ENCODE measurements around the gene ASS1. TPM values are rescaled to one million over a fixed set of nuclear protein-coding genes. Genes with fewer than 3 reads are reported as not detected.

The ASS1 gene
- total RNA-seq, 1 donor from 2014 or later: 1.6 TPM

DNA sequence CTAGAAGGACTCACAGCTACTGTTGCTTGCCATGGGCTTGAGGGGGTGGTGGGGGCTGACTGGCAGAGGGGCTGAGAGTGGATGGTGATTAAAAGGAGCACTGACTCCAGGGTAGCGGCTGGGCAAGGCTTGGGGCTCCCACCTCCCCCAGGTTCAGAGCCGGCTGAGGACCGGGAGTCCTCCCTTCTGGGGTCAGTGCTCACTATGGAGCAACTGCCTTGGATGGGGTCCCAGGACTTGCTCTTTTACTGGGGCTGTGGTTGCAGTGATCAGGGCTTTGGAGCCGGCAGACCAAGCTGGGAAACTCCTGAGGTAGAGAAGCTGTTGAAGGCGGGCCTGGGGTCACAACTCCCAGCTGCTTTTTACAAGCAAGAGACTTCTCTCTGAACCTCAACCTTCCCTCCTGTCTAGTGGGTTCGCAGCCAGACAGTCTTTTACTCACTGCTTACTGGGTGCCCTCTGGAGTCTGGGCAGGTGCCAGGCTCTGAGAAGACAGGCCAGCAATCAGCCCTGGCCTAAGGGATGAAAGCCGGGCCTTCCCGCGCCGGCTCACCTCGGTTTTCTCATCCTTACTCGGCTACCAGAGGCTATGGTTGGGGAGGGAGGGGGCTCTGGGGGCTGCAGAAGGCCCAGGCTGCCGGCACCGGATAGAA lies 795 bp upstream of the ASS1 start:
- peaks cover 1% of the 10 kb centered on the region for H3K36me3 Mint-ChIP-seq (ENCODE audit: low read depth)
- H3K27ac Mint-ChIP-seq: no peak overlapping the region
- H3K9me3 Mint-ChIP-seq: peaks cover 3% of the 10 kb centered on the region
- DNase-seq: no peak
- TF ChIP-seq CTCF (IDR thresholded peaks at IDR 0.05): no peak
- CTCF ChIA-PET: no interaction called here
- intact Hi-C loops (cut with micrococcal nuclease): no loop called here
- H3K4me3 Mint-ChIP-seq: peak overlapping the region; percentile 24
- peaks cover 27% of the 10 kb centered on the region for H3K27me3 Mint-ChIP-seq
- no peak for ATAC-seq (ENCODE audit: low read depth)
- POLR2A ChIA-PET: interaction anchor here (0.5 to 0.6 kb wide), 2 partner anchors 163 to 1658 kb away, joined by 3 to 9 read pairs; no protein-coding TSS in a partner anchor
- no peaks in the 10 kb centered on the region for H3K4me1 Mint-ChIP-seq

DNA sequence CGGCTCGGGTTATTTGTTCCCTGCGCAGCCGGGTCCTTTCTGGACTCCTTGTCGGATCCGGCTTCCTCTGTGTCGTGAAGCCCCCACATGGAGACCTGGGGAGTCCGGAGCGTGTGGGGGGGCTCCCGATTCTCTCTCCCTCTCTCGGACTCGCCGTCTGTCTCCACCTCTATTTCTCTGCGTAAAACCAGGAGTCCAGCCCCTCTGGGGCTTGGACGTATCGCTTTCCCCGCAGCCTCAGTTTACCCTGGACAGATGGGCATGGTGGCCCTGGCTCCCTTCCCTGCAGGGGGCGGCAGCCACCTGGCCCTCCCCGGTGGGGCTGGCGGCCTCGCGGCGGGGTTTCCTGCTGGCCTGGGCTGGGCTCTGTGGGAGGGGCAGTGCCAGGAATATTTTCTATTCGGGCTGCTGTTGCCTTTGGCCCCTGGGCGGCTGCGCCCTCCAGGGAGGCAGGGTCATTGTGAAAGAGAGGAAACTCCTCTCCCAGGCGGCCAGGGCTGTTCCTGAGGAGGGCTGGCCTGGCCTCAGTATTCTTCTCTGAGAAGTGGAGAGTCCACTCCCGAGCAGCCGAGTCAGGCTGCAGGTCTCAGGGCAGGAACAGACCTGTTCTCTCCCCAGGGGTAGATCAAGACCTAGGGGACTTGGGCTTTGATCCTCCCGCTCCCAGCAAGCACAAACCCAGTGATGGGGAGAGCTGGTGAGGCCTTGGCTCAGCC lies 665 bp downstream of the ASS1 start:
- POLR2A ChIA-PET: no interaction called here

GRCh38 chr9:130446101-130446861 lies 1.5 kb downstream of the ASS1 start:
- no peak overlapping the region for H3K27ac Mint-ChIP-seq
- ATAC-seq (ENCODE audit: low read depth) (no peak), DNase-seq (no peak)
- no peak for TF ChIP-seq CTCF (IDR thresholded peaks at IDR 0.05)
- intact Hi-C loops (cut with micrococcal nuclease): no loop called here
- peaks cover 2% of the 10 kb centered on the region for H3K9me3 Mint-ChIP-seq
- no peaks in the 10 kb centered on the region for H3K36me3 Mint-ChIP-seq (ENCODE audit: low read depth)
- ChIA-PET POLR2A (no interaction called here), CTCF (no interaction called here)
- peak overlapping the region; percentile 62 for H3K4me3 Mint-ChIP-seq
- no peaks in the 10 kb centered on the region for H3K4me1 Mint-ChIP-seq
- peaks cover 34% of the 10 kb centered on the region for H3K27me3 Mint-ChIP-seq

More for the DNA sequence above, 665 bp downstream of the ASS1 start:
- Mint-ChIP-seq H3K4me3 (peak overlapping the region; percentile 62), H3K4me1 (no peaks in the 10 kb centered on the region), H3K9me3 (peaks cover 3% of the 10 kb centered on the region), H3K27me3 (peaks cover 29% of the 10 kb centered on the region), H3K27ac (no peak overlapping the region), H3K36me3 (ENCODE audit: low read depth) (peaks cover 1% of the 10 kb centered on the region)
- CTCF ChIA-PET: no interaction called here
- DNase-seq: no peak
- no peak for ATAC-seq (ENCODE audit: low read depth)
- TF ChIP-seq CTCF (IDR thresholded peaks at IDR 0.05): no peak
- intact Hi-C loops (cut with micrococcal nuclease): no loop called here

DNA sequence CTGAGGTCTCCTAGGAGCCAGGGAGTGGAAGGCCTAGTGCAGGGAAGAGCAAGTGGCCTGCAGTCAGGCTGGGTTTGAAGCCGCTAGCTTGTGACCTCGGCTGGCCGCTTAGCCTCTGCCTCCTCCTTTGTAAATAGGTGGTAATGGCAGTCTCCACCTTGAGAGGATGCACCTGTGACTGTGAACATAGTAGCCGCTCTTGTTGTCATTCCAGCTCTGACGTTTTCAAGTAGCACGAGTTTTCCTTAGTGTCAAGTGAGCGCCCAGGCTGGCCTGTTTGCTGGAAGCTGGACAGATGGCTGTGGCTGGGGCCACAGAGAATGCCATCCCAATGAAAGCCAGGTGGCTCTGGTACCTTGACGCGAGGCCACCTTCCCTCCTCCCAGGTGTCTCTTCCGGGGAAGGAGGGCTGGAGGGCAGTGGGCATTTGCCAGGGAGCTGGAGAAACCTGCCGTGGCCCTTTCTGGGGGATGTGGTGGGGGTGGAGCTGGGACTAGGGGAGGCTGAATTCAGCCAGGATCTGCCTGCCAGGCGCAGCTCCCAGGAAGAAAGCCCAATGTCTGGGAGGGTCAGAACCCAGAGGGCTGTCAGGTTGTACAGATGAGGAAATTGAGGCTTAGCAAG lies 2.5 kb downstream of the ASS1 start:
- Mint-ChIP-seq H3K27ac (no peak overlapping the region), H3K27me3 (peaks cover 30% of the 10 kb centered on the region), H3K4me3 (no peak overlapping the region), H3K9me3 (no peaks in the 10 kb centered on the region), H3K4me1 (no peaks in the 10 kb centered on the region), H3K36me3 (ENCODE audit: low read depth) (no peaks in the 10 kb centered on the region)
- CTCF ChIA-PET: no interaction called here
- intact Hi-C loops (cut with micrococcal nuclease): no loop called here
- TF ChIP-seq CTCF (IDR thresholded peaks at IDR 0.05): no peak
- POLR2A ChIA-PET: no interaction called here
- ATAC-seq (ENCODE audit: low read depth) (no peak), DNase-seq (no peak)
